Stimulated activated CD4-positive, alpha-beta T cell treated with anti-CD3 and anti-CD28 coated beads, Interleukin-2, amount 100 ng/mL, for 4 hours (primary cell): ENCODE measurements around the gene LRRC43.
"Not testable (repeated sequence)": the region's sequence is repeated elsewhere in the genome, so short reads cannot be mapped to it uniquely, and the experiment has no call there.

Experiments used
- DNase-seq: peaks from one replicate; pipeline ENCODE4 v3.0.0-alpha.2; 2020; ENCODE audit warnings: low read depth

LRRC43 gene

DNA sequence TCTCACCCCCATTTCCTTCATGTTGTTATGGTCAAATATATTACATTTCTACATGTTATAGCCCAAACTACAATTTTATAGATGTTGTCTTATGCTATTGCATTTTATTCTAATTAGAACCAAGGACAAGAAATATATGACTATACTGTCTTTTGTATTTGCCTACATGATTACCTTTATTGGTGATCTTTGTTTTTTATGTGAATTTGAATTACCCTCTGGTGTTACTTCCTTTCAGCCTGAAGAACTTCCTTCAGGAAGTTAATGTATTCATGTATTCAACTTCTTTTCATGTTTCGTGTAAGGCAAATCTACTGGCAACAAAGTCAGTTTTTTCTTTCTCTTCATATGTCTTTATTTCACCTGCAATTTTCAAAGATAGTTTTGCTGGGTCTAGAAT, 11.9 kb downstream of the LRRC43 start:
- no peak for DNase-seq

- no peak for DNase-seq
These were observed 12.5 kb downstream of the LRRC43 start for GRCh38 chr12:122195405-122195804.

DNA sequence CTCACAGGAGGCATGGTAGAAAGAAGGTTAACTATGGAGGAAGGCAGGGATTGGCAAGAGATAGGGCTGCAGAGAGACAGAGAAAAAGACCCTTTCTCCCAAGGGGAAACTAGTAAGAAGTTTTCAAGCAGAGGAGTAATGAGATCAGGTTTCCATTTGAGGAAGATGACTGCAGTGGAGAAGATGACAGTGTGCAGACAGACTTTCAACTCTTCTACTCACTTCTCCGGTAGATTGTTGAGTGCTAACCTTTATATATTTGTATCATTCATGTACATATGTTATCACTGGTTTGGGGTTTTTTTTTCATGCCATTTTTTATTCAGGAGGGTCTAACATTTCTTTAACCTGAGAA, 14.7 kb downstream of the LRRC43 start:
- no peak for DNase-seq

- no peak for DNase-seq
These were observed 16.8 kb downstream of the LRRC43 start for GRCh38 chr12:122199484-122200355.

GRCh38 chr12:122200541-122201175, 17.7 kb downstream of the LRRC43 start:
- DNase-seq, result no peak

DNA sequence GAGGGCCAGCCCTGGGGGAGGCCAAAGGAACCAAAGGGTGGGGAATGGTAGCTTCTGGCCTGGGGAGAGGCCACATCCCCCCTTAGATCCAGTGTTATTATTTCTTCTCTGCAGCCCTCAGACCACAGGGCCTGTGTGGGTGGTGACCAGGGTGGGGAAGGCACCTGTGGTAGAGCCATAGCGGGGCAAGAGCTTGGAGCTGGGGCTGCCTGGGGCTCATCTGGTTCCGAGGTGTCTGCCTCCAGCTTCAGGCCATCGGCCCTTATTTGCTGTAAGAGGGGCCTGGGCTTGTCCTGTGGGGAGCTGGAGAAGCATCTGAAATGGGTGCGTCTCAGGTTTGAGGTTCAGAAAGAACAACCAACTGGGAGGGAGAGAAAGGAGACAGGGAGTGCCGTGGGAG, 18.5 kb downstream of the LRRC43 start:
- no peak for DNase-seq

GRCh38 chr12:122202017-122202416, 19.1 kb downstream of the LRRC43 start:
- no peak for DNase-seq

DNA sequence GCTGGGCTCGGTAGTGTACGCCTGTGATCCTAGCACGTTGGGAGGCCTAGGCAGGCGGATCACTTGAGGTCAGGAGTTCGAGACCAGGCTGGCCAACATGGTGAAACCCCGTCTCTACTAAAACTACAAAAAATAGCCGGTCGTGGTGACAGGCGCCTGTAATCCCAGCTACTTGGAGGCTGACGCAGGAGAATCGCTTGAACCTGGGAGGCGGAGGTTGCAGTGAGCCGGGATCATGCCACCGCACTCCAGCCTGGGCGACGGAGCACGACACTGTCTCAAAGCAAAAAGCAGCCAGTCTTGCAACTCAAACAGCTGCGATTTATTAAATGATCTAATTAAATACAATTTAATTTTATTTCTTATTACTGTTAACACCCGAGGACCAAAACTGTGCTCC, 19.9 kb downstream of the LRRC43 start:
- not testable (repeated sequence) for DNase-seq

- peak; percentile 81 for DNase-seq
These were observed 20.6 kb downstream of the LRRC43 start, which contains the start of gene B3GNT4 for GRCh38 chr12:122203301-122204166. Gene B3GNT4 (plus strand): TSS chr12:122203709. CDS start chr12:122204619, 910 bp downstream.

DNA sequence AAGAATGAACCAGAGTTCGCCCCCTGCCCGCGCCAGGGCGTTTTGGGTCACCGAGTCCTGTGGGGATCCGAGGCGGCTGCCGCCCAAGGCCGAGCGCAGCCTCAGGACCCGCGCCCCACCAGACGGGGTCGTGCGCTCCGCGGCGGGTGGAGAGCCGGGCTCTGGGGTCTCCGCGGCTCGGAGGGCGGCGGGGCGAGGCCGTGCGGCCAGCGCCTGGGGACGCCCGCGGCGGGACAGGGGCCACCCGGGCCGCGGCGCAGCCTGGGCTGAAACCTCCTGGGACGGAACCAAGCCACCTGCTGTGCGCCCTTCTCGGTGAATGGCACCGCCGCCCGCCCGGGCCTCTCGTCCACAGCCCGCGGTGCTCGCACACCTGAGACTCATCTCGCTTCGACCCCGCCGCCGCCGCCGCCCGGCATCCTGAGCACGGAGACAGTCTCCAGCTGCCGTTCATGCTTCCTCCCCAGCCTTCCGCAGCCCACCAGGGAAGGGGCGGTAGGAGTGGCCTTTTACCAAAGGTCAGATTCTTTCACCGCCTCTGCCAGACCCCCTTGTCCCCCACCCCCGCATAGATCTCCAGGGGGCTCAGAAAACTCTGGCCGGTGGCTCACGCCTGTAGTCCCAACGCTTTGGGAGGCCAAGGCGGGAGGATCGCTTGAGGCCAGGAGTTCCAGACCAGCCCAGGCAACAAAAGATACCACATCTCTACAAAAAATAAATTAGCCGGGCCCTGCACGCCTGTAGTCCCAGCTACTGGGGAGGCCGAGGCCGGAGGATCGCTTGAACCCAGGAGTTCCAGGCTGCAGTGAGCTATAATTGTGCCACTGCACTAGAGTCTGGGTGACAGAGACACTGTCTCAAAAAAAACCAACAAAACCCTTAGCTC, 21.5 kb downstream of the LRRC43 start:
- DNase-seq, result no peak

DNA sequence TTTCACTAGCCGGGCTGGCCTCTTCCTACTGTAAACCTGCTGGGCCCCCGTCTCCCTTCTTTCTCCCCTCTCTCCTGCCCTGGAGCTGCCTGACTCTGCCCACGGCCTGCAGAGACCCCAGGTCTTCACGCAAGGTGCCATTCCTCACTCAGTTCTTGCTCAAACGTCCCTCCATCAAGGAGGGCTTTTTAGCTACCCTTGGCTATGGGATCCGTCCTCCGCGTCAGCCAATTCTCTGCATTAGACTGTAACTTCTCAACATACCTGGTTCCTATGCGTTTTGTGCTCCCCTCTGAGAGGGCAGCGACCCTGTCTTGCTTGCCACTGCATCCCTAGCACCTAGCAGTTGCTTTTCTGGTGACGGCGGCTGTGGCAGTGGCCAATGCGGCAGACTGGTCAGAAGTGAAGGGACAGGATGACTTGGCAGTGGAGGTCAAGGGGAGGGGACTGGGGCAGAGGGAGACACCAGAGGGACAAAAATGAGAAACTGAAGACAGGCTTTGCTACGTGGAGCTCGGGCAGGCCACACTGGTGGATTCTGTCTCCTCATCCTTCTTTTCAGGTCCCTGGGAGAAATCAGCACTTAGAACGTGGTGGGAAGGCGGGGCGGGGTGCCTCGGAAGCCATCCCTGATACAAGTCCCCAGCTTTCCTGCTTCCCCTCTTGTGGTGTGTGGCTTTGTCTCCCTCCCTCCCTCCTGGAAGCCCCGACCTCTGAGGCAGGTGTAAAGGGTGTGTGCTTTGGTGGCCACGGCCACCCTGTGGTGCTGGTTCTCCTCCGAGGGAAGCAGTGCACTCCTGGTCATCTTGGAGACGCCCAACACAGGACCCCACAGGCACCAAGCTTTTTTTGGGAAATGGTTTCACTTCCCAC, 22.4 kb downstream of the LRRC43 start:
- DNase-seq, result no peak

DNA sequence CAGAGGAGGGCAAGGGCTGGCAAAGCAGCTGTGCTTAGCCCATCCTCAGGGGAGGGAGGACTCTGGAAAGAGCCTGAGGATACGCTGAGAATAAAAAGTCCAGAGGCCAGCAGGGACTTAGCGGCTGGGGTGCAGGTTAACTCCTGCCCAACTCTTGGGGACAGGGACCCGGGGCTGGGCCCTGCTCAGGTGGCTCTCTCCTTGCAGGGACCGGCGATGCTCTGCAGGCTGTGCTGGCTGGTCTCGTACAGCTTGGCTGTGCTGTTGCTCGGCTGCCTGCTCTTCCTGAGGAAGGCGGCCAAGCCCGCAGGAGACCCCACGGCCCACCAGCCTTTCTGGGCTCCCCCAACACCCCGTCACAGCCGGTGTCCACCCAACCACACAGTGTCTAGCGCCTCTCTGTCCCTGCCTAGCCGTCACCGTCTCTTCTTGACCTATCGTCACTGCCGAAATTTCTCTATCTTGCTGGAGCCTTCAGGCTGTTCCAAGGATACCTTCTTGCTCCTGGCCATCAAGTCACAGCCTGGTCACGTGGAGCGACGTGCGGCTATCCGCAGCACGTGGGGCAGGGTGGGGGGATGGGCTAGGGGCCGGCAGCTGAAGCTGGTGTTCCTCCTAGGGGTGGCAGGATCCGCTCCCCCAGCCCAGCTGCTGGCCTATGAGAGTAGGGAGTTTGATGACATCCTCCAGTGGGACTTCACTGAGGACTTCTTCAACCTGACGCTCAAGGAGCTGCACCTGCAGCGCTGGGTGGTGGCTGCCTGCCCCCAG, 23.4 kb downstream of the LRRC43 start:
- no peak for DNase-seq

DNA sequence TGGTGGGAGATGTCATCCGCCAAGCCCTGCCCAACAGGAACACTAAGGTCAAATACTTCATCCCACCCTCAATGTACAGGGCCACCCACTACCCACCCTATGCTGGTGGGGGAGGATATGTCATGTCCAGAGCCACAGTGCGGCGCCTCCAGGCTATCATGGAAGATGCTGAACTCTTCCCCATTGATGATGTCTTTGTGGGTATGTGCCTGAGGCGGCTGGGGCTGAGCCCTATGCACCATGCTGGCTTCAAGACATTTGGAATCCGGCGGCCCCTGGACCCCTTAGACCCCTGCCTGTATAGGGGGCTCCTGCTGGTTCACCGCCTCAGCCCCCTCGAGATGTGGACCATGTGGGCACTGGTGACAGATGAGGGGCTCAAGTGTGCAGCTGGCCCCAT, 24.1 kb downstream of the LRRC43 start:
- DNase-seq, result no peak

- DNase-seq, result no peak
These were observed 24.5 kb downstream of the LRRC43 start for GRCh38 chr12:122207391-122207790.

GRCh38 chr12:122208073-122208820, 25.3 kb downstream of the LRRC43 start:
- DNase-seq, result no peak

DNA sequence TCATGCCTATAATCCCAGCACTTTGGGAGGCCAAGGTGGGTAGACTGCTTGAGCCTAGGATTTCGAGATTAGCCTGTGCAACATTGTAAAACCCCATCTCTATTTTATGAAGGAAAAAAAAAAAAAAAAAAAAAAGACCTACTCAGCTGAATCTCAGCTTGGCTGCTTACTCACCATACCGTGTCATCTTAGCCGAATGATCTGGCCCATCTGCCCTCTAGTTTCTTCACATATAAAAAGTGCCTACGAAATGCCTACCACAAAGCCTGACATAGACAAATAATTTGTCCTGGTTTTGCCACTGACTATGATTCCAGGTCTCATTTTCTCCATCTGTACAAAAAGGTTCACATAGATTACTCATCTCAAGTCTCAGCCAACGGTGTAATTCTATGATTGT, 32.8 kb downstream of the LRRC43 start:
- DNase-seq, result no peak

GRCh38 chr12:122216445-122216844, 33.5 kb downstream of the LRRC43 start:
- DNase-seq, result no peak

DNA sequence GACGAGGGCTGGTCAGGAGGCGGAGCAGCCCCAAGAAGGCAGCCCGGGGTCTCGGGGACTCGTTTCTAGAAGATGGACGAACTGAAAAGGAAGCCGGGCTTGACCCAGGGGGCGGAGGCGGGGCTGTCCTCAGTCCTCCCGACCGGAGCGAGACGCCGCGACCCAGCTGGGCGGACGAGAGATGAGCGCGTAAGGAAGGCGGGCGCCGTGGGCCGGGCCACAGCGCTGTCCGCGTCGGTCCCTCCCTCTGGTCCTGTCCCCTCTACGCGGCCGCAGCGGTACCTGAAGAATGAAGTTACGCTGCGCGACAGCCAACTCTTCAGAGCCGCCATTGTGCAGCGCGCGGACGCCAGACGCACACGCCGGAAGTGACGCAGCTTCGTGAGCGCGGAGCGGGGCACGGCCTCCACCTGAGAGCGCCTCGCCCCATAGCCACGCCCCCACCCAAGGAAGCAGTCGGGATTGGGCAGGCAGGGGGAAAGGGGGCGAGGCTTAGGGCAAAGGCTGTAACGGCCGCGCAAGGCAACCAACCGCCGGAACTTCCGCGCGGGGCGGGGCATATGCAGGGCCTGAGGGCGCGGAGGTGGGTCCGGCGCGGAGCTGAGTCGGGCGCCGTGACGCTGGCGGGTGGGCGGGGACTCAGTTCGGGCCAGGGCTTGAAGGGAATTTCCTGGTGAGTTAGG, 42.9 kb downstream of the LRRC43 start, which contains the start of gene DIABLO:
Gene DIABLO (minus strand): TSS at position 370 of the 683 bp plus-strand sequence. CDS start 38 bp downstream, at position 332.
- peak; percentile 100 for DNase-seq
